ENCODE data around the gene ISG15.

GRCh38 chr1:966704-967300, 46.5 kb upstream of the ISG15 start:
- TF ChIP-seq TCF12 (IDR thresholded peaks at IDR 0.05) (no peak), CTCF (IDR thresholded peaks at IDR 0.05) (no peak), USF2 (IDR thresholded peaks at IDR 0.05; ENCODE audit: borderline replicate concordance, low read depth, low read length) (no peak), PBX3 (IDR thresholded peaks at IDR 0.05) (no peak), MAX (IDR thresholded peaks at IDR 0.05; ENCODE audit: low read depth) (no peak), YY1 (IDR thresholded peaks at IDR 0.05; ENCODE audit: low read depth) (no peak)
